Mucosa of descending colon (tissue), 3 donors: Measurements from ENCODE around the gene ROBO2. TPM values are rescaled to one million over a fixed set of nuclear protein-coding genes. Genes with fewer than 3 reads are reported as not detected.

Source experiments
- ATAC-seq: fragments of 200-7000 bp; cut with Tn5 transposase; one replicate; pipeline ENCODE4 v1.9.1; 2020; ENCODE audit warnings: mild to moderate bottlenecking, moderate library complexity
- DNase-seq, 3 donors: peaks; one replicate each; pipeline ENCODE4 v3.0.0-alpha.2; 2020
- H3K36me3 ChIP-seq: fragments of 200-600 bp; one replicate; pipeline ENCODE4 v1.8.0; 2021; ENCODE audit warnings: low read depth, mild to moderate bottlenecking
- H3K4me1 ChIP-seq: fragments of 200-600 bp; one replicate; pipeline ENCODE4 v1.8.0; 2021; ENCODE audit warnings: low read depth, mild to moderate bottlenecking
- H3K4me3 ChIP-seq: fragments of 200-600 bp; one replicate; pipeline ENCODE4 v1.8.0; 2021; ENCODE audit warnings: mild to moderate bottlenecking
- H3K9me3 ChIP-seq: fragments of 200-600 bp; one replicate; pipeline ENCODE4 v1.8.0; 2021; ENCODE audit warnings: mild to moderate bottlenecking
- CTCF ChIP-seq: fragments of 200-600 bp; IDR thresholded peaks from one replicate; pipeline ENCODE4 v1.8.0; 2022; ENCODE audit warnings: antibody characterized with exemption, mild to moderate bottlenecking
- intact Hi-C, 2 donors: fragments of 100-400 bp; cut with DNase I in 1 of 2; cut with micrococcal nuclease in 1 of 2; formaldehyde crosslinking; loops; one replicate each; pipeline versions ENCODE4 v1.11.0 to v1.11.1; 2022; cut with DNase I, micrococcal nuclease
- total RNA-seq, 3 donors: library from RNA; stranded (reverse); fragmentation: NEBNext Ultra II Directional in 2 of 3; extraction: Animal tissue kit (Norgen Biotek cat#: 25700) in 2 of 3; gene quantifications; one replicate each; pipeline versions ENCODE4 v1.2.1 to v1.2.4, GENCODE V29; 2021 to 2023
- donor health status: DM: no; HTN: no; CAD: no; lungs with moderate emphysema.
- donor health status: DM: no; HTN: no; CAD: no.
- donor health status: DM: no; HTN: yes; CAD: no.

Gene ROBO2
- total RNA-seq, 3 donors from 2014 or later: 1.3 to 2.1 (median 1.4) TPM

GRCh38 chr3:77190374-77190773, 150.5 kb downstream of the ROBO2 start:
- TF ChIP-seq CTCF: no peak
- DNase-seq (no peak), ATAC-seq (no peak)
- no peaks in the 10 kb centered on the region for H3K4me1 ChIP-seq
- no peaks in the 10 kb centered on the region for H3K9me3 ChIP-seq
- no peaks in the 10 kb centered on the region for H3K36me3 ChIP-seq
- H3K4me3 ChIP-seq: no peak overlapping the region
- intact Hi-C loops: no loop called here

GRCh38 chr3:77191014-77191413, 151.1 kb downstream of the ROBO2 start:
- no peak for TF ChIP-seq CTCF
- DNase-seq (no peak), ATAC-seq (no peak)
- no peaks in the 10 kb centered on the region for H3K9me3 ChIP-seq
- H3K4me3 ChIP-seq: no peak overlapping the region
- H3K4me1 ChIP-seq: no peaks in the 10 kb centered on the region
- intact Hi-C loops: no loop called here
- no peaks in the 10 kb centered on the region for H3K36me3 ChIP-seq

- H3K9me3 ChIP-seq: no peaks in the 10 kb centered on the region
- ATAC-seq: no peak
- no peaks in the 10 kb centered on the region for H3K4me1 ChIP-seq
- DNase-seq: no peak
- TF ChIP-seq CTCF: no peak
- no peak overlapping the region for H3K4me3 ChIP-seq
- H3K36me3 ChIP-seq: no peaks in the 10 kb centered on the region
- intact Hi-C loops: no loop called here
Measured at GRCh38 chr3:77191640-77192039, 151.7 kb downstream of the ROBO2 start.

GRCh38 chr3:77195766-77196545, 156.1 kb downstream of the ROBO2 start:
- ATAC-seq: no peak
- no peak for TF ChIP-seq CTCF
- intact Hi-C loops: no loop called here

GRCh38 chr3:77197408-77197807, 157.5 kb downstream of the ROBO2 start:
- TF ChIP-seq CTCF: no peak
- DNase-seq (no peak), ATAC-seq (no peak)
- no peaks in the 10 kb centered on the region for H3K9me3 ChIP-seq
- H3K36me3 ChIP-seq: no peaks in the 10 kb centered on the region
- intact Hi-C loops: no loop called here
- H3K4me1 ChIP-seq: no peaks in the 10 kb centered on the region
- H3K4me3 ChIP-seq: no peak overlapping the region

More at GRCh38 chr3:77195766-77196545, 156.1 kb downstream of the ROBO2 start:
- H3K4me3 ChIP-seq: no peak overlapping the region
- H3K9me3 ChIP-seq: no peaks in the 10 kb centered on the region
- no peaks in the 10 kb centered on the region for H3K4me1 ChIP-seq
- H3K36me3 ChIP-seq: no peaks in the 10 kb centered on the region
- DNase-seq: no peak
